ENCODE results near the gene WNT3A.

Gene WNT3A

GRCh38 chr1:227999056-227999930 is 7.5 kb upstream of the WNT3A start:
- peak; percentile 44 for DNase-seq

GRCh38 chr1:228000416-228000815 is 6.4 kb upstream of the WNT3A start:
- no peak for DNase-seq

- no peak for DNase-seq
Measured at GRCh38 chr1:228000836-228001563, 5.8 kb upstream of the WNT3A start.

- DNase-seq: no peak
Measured at GRCh38 chr1:228001738-228002535, 4.9 kb upstream of the WNT3A start.

GRCh38 chr1:228002792-228003191 is 4.0 kb upstream of the WNT3A start:
- DNase-seq: no peak

GRCh38 chr1:228003461-228004330 is 3.1 kb upstream of the WNT3A start:
- no peak for DNase-seq

GRCh38 chr1:228004331-228004855 is 2.4 kb upstream of the WNT3A start:
- DNase-seq: no peak

- no peak for DNase-seq
Measured at GRCh38 chr1:228004856-228005462, 1.8 kb upstream of the WNT3A start.

GRCh38 chr1:228005511-228006033 is 1.2 kb upstream of the WNT3A start:
- no peak for DNase-seq

GRCh38 chr1:228006034-228006785 is 588 bp upstream of the WNT3A start:
- peak; percentile 42 for DNase-seq

GRCh38 chr1:228007049-228007800 is 427 bp downstream of the WNT3A start:
- DNase-seq: peak; percentile 66

GRCh38 chr1:228007801-228008341 is 1.1 kb downstream of the WNT3A start:
- no peak for DNase-seq

- DNase-seq: no peak
Measured at GRCh38 chr1:228008391-228009115, 1.8 kb downstream of the WNT3A start.

- no peak for DNase-seq
Measured at GRCh38 chr1:228009116-228009827, 2.5 kb downstream of the WNT3A start.

- peak; percentile 47 for DNase-seq
Measured at GRCh38 chr1:228009828-228010775, 3.3 kb downstream of the WNT3A start.

GRCh38 chr1:228010921-228011320 is 4.1 kb downstream of the WNT3A start:
- no peak for DNase-seq

Measured in right kidney (tissue), 1 donor.